HG02610 (cell line): ENCODE results near the gene GSTM4.
"Not testable (repeated sequence)": the region's sequence is repeated elsewhere in the genome, so short reads cannot be mapped to it uniquely, and the experiment has no call there.

Experiments used
- ATAC-seq: cut with Tn5 transposase; IDR thresholded peaks from one replicate; pipeline ENCODE4 v1.9.1; 2021; ENCODE audit warnings: mild to moderate bottlenecking, moderate library complexity; ENCODE audit not compliant: unreplicated experiment

The GSTM4 gene

GRCh38 chr1:109697861-109698260, 42.0 kb downstream of the GSTM4 start:
- ATAC-seq = not testable (repeated sequence)

GRCh38 chr1:109702940-109703339, 47.0 kb downstream of the GSTM4 start:
- ATAC-seq = not testable (repeated sequence)

GRCh38 chr1:109704173-109704572, 48.3 kb downstream of the GSTM4 start:
- ATAC-seq = no peak

GRCh38 chr1:109705411-109705810, 49.5 kb downstream of the GSTM4 start:
- no peak for ATAC-seq

GRCh38 chr1:109708949-109709348, 53.0 kb downstream of the GSTM4 start:
- ATAC-seq = not testable (repeated sequence)

GRCh38 chr1:109709822-109710221, 53.9 kb downstream of the GSTM4 start:
- ATAC-seq = not testable (repeated sequence)
